GM06990 (cell line): ENCODE measurements around the gene PPP3CB.
A peak's percentile ranks its signal among the peaks of the same experiment; 100 is the strongest.

Experiments
- DNase-seq: peaks from one replicate; pipeline ENCODE4 v3.0.0-alpha.2; 2011; ENCODE audit not compliant: insufficient read length; ENCODE audit errors: extremely low read depth
- H3K27me3 ChIP-seq: replicated peaks from 2 replicates; pipeline ENCODE4 v1.6.0; 2011; ENCODE audit warnings: low read length; ENCODE audit not compliant: control insufficient read depth, insufficient read depth
- H3K36me3 ChIP-seq: 2 replicates; pipeline ENCODE4 v1.5.1; 2011; ENCODE audit warnings: low read length; ENCODE audit not compliant: control insufficient read depth, insufficient read depth
- H3K4me3 ChIP-seq: replicated peaks from 2 replicates; pipeline ENCODE4 v1.5.1; 2011; ENCODE audit warnings: low read depth, mild to moderate bottlenecking, control low read depth, low read length
- TF ChIP-seq, protein P1 (sequence below): IDR thresholded peaks from 2 replicates; pipeline ENCODE4 v1.5.1; 2011; ENCODE audit warnings: low read length, control low read depth, mild to moderate bottlenecking, inconsistent platforms; ENCODE audit not compliant: insufficient read depth, poor library complexity, severe bottlenecking

The PPP3CB gene

DNA sequence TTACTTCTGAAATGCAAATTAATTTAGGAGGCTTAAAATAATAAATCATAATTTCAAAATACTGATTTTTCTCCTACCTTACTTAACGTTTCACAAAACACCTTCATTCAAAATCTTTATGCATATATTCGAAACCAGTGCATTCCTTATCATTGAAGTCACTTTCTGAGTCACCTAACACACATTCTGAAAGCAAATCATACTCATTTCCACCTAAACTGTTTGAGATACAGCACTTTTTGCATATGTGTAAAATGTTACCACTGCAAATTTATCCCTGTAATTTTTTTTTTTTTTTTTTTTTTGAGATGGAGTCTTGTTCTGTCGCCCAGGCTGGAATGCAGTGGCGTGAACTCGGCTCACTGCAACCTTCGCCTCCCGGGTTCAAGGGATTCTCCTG, 15.7 kb downstream of the PPP3CB start:
- TF ChIP-seq, protein P1, sequence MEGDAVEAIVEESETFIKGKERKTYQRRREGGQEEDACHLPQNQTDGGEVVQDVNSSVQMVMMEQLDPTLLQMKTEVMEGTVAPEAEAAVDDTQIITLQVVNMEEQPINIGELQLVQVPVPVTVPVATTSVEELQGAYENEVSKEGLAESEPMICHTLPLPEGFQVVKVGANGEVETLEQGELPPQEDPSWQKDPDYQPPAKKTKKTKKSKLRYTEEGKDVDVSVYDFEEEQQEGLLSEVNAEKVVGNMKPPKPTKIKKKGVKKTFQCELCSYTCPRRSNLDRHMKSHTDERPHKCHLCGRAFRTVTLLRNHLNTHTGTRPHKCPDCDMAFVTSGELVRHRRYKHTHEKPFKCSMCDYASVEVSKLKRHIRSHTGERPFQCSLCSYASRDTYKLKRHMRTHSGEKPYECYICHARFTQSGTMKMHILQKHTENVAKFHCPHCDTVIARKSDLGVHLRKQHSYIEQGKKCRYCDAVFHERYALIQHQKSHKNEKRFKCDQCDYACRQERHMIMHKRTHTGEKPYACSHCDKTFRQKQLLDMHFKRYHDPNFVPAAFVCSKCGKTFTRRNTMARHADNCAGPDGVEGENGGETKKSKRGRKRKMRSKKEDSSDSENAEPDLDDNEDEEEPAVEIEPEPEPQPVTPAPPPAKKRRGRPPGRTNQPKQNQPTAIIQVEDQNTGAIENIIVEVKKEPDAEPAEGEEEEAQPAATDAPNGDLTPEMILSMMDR, result no peak
- Histone ChIP-seq H3K27me3 (no peaks in the 10 kb centered on the region), H3K4me3 (no peak overlapping the region; the same call in 1 of the 2 replicates), H3K36me3 (peaks cover 5% of the 10 kb centered on the region; the same call in 1 of the 2 replicates)
- peak; percentile 35 for DNase-seq

DNA sequence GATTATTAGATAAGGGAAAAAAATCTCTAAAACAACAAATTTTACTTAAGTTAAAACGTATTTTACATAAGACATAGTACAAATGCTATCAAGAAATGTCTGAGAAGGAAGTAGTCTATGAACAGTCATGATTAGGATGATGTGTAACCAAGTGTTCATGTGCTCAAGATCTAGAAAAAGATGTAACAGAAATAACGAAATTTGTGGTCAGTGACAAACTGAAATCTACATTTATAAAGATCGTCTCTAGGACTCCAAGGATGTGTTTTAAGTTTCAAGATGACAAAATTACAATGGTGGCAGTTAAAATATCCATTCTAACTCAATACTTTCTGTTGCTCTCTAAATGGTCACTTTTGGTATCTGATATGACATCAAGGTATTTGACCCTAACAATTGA, 17.2 kb downstream of the PPP3CB start:
- no peaks in the 10 kb centered on the region for H3K27me3 ChIP-seq
- peaks cover 5% of the 10 kb centered on the region for H3K36me3 ChIP-seq
- TF ChIP-seq, protein P1, result no peak
- DNase-seq, result peak; percentile 47
- no peak overlapping the region for H3K4me3 ChIP-seq

DNA sequence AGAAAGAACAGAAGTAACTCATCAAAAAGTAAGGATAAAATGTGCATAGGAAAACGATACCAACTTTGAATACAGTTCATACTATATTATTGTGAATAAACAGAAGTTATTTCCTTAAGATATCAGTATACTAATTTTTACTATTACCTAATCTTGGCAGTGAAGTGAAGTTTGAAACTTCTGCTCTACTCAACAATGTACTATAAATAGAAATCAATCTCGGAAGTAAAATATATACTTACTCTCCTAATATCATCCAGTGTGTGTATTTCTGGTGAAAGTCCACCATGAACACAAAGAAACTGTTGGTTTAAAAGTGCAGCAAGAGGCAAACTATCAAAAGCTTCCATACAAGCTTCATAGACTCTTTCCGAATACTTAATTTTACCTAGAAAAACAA, 24.6 kb downstream of the PPP3CB start:
- Histone ChIP-seq H3K36me3 (no peaks in the 10 kb centered on the region; the same call in 1 of the 2 replicates), H3K4me3 (no peak overlapping the region), H3K27me3 (no peaks in the 10 kb centered on the region)
- TF ChIP-seq, protein P1, result no peak
- DNase-seq, result no peak

DNA sequence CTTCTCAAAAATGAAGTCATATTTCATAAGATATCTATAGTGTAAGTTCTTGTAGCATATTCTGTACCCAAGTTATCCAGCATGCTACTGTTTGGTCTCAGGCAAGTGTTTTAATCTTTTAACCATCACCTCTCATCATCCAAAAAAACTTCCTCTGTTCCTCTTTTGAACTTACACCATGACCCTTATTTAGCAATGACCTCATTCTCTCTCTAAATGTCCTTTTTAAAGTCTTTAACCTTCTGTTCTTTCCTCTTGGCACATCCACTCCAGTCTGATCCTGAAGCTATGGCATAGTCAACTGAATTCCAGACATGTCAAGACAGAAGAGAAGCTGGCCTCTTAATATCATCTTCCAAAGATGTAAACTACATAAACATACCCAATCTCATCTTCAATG, 26.2 kb downstream of the PPP3CB start:
- Histone ChIP-seq H3K27me3 (no peaks in the 10 kb centered on the region), H3K4me3 (no peak overlapping the region), H3K36me3 (no peaks in the 10 kb centered on the region; the same call in none of the 2 replicates)
- DNase-seq, result no peak
- TF ChIP-seq, protein P1, result no peak

DNA sequence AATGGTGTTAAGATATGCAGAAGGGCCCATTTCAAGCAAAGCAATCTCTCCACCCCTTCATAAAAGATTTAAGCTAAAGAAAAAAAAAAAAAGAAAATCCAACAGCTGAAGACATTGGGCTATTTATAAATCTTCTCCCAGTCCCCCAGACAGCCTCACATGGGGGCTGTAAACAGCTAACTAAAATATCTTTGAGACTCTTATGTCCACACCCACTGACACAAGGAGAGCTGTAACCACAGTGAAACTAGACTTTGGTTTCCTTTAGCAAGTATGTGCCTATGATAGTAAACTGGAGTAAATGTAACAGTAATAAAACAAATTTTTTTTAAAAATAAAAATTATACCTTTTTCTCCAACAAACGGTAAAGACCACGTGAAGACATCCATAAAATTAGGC, 28.6 kb downstream of the PPP3CB start:
- TF ChIP-seq, protein P1, result no peak
- H3K36me3 ChIP-seq, result no peaks in the 10 kb centered on the region; the same call in 1 of the 2 replicates
- no peak overlapping the region for H3K4me3 ChIP-seq
- no peak for DNase-seq
- no peaks in the 10 kb centered on the region for H3K27me3 ChIP-seq

DNA sequence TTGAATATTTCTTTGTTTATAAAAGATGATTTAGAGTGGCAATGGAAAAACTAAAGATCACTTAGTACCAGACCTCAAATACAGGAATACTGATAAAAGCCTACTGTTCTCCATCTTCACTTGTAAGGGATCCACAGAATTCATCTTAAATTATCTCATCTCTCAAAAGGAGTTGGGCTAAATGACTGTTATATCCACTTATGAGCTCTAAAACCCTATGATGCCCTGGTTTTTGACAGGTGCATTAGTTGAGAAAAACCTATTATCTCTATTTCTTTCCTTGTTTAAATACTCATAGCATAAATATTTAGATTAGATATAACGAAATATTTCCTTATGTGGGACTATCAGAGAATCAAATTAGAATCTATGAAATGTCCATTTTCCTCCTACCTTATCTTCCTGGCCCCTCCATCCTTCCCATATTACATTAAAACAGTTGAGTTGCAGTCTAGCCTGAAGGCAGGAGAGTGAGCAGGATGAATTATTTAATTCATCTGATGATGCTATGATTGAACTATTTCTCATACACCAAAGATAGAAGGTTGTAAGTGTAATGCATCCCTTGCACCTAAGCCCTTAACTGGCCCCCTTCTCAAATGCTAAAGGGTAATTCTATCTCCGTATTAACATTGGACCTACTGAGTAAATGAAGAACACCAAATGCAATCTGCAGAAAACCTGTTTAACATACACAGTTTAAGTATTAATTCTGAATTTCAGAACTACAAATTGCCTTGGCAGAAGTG, 29.7 kb downstream of the PPP3CB start:
- no peaks in the 10 kb centered on the region; the same call in 1 of the 2 replicates for H3K36me3 ChIP-seq
- DNase-seq, result no peak

More for the DNA sequence above, 29.7 kb downstream of the PPP3CB start:
- Histone ChIP-seq H3K27me3 (no peaks in the 10 kb centered on the region), H3K4me3 (no peak overlapping the region)
- TF ChIP-seq, protein P1, result no peak
